ENCODE measurements around the gene ATCAY.
A peak's percentile ranks its signal among the peaks of the same experiment; 100 is the strongest.
"Not testable (repeated sequence)": the region's sequence is repeated elsewhere in the genome, so short reads cannot be mapped to it uniquely, and the experiment has no call there.

ATCAY gene

GRCh38 chr19:3931041-3931440 is 50.6 kb downstream of the ATCAY start:
- H3K4me3 ChIP-seq (ENCODE audit: low read depth, low read length), result no peak overlapping the region
- TF ChIP-seq CTCF (IDR thresholded peaks at IDR 0.05; ENCODE audit: low read depth, low read length), result no peak
- TF ChIP-seq MAX (IDR thresholded peaks at IDR 0.05; ENCODE audit: low read depth, low read length), result no peak
- no peak for TF ChIP-seq POLR2A (IDR thresholded peaks at IDR 0.05; ENCODE audit: extremely low read depth, insufficient read length)
- no peak for TF ChIP-seq MYC (IDR thresholded peaks at IDR 0.05; ENCODE audit: low read depth, low read length)
- no peak for DNase-seq (ENCODE audit: low read depth)

- DNase-seq (ENCODE audit: low read depth), result no peak
- TF ChIP-seq CTCF (IDR thresholded peaks at IDR 0.05; ENCODE audit: low read depth, low read length) (no peak), MYC (IDR thresholded peaks at IDR 0.05; ENCODE audit: low read depth, low read length) (no peak), MAX (IDR thresholded peaks at IDR 0.05; ENCODE audit: low read depth, low read length) (no peak), POLR2A (IDR thresholded peaks at IDR 0.05; ENCODE audit: extremely low read depth, insufficient read length) (no peak)
- H3K4me3 ChIP-seq (ENCODE audit: low read depth, low read length), result no peak within 1 kb of the TSS
Observed at GRCh38 chr19:3932931-3933810, 52.7 kb downstream of the ATCAY start, which contains the start of gene NMRK2. Gene NMRK2 (plus strand): TSS chr19:3933069. CDS start chr19:3933672, 603 bp downstream.

- TF ChIP-seq POLR2A (IDR thresholded peaks at IDR 0.05; ENCODE audit: extremely low read depth, insufficient read length) (no peak), MAX (IDR thresholded peaks at IDR 0.05; ENCODE audit: low read depth, low read length) (no peak)
- DNase-seq (ENCODE audit: low read depth), result no peak
Observed at GRCh38 chr19:3936506-3937442, 56.3 kb downstream of the ATCAY start.

GRCh38 chr19:3938300-3938950 is 57.9 kb downstream of the ATCAY start:
- not testable (repeated sequence) for DNase-seq (ENCODE audit: low read depth); H3K4me3 ChIP-seq (ENCODE audit: low read depth, low read length)

More at GRCh38 chr19:3936506-3937442, 56.3 kb downstream of the ATCAY start:
- no peak overlapping the region for H3K4me3 ChIP-seq (ENCODE audit: low read depth, low read length)

- peak; percentile 17 for DNase-seq (ENCODE audit: low read depth)
- H3K4me3 ChIP-seq (ENCODE audit: low read depth, low read length), result no peak overlapping the region
- no peak for TF ChIP-seq MAX (IDR thresholded peaks at IDR 0.05; ENCODE audit: low read depth, low read length)
- TF ChIP-seq MYC (IDR thresholded peaks at IDR 0.05; ENCODE audit: low read depth, low read length), result no peak
Observed at GRCh38 chr19:3942790-3943409, 62.4 kb downstream of the ATCAY start.

GRCh38 chr19:3944018-3944721 is 63.7 kb downstream of the ATCAY start:
- H3K4me3 ChIP-seq (ENCODE audit: low read depth, low read length), result no peak overlapping the region
- no peak for TF ChIP-seq CTCF (IDR thresholded peaks at IDR 0.05; ENCODE audit: low read depth, low read length)
- TF ChIP-seq POLR2A (IDR thresholded peaks at IDR 0.05; ENCODE audit: extremely low read depth, insufficient read length), result no peak
- no peak for TF ChIP-seq MAX (IDR thresholded peaks at IDR 0.05; ENCODE audit: low read depth, low read length)
- no peak for TF ChIP-seq MYC (IDR thresholded peaks at IDR 0.05; ENCODE audit: low read depth, low read length)
- DNase-seq (ENCODE audit: low read depth), result peak; percentile 20
